Osteocyte (in vitro differentiated cells): ENCODE measurements around the gene APBA2. TPM values are rescaled to one million over a fixed set of nuclear protein-coding genes. Genes with fewer than 3 reads are reported as not detected.

ENCODE experiments used
- DNase-seq: peaks from one replicate; pipeline ENCODE4 v3.0.0; 2021; ENCODE audit warnings: mixed read lengths; ENCODE audit not compliant: unreplicated experiment; ENCODE audit errors: extremely low spot score
- H3K27ac Mint-ChIP-seq: one replicate; pipeline ENCODE4 v1.8.0; 2021; ENCODE audit warnings: mild to moderate bottlenecking, mixed read lengths; ENCODE audit not compliant: unreplicated experiment
- H3K27me3 Mint-ChIP-seq: one replicate; pipeline ENCODE4 v1.8.0; 2021; ENCODE audit warnings: mixed read lengths; ENCODE audit not compliant: unreplicated experiment
- H3K36me3 Mint-ChIP-seq: one replicate; pipeline ENCODE4 v1.8.0; 2021; ENCODE audit warnings: mixed read lengths; ENCODE audit not compliant: unreplicated experiment
- H3K4me1 Mint-ChIP-seq: one replicate; pipeline ENCODE4 v1.8.0; 2021; ENCODE audit warnings: mixed read lengths; ENCODE audit not compliant: unreplicated experiment
- H3K4me3 Mint-ChIP-seq: one replicate; pipeline ENCODE4 v1.8.0; 2021; ENCODE audit warnings: mild to moderate bottlenecking, moderate library complexity, mixed read lengths; ENCODE audit not compliant: unreplicated experiment
- H3K9me3 Mint-ChIP-seq: one replicate; pipeline ENCODE4 v1.8.0; 2021; ENCODE audit warnings: mixed read lengths; ENCODE audit not compliant: unreplicated experiment
- total RNA-seq: library from RNA; stranded (reverse); gene quantifications from 2 replicates; pipeline ENCODE4 v1.2.1, GENCODE V29; 2021
- TF ChIP-seq, protein P1 (sequence below): fragments of 200-600 bp; sonication (generic); IDR thresholded peaks from 2 replicates; pipeline ENCODE4 v1.5.0; 2021; ENCODE audit warnings: antibody characterized with exemption, mild to moderate bottlenecking, moderate library complexity

Gene APBA2
- total RNA-seq, 1 donor from 2014 or later = 23.5 TPM

DNA sequence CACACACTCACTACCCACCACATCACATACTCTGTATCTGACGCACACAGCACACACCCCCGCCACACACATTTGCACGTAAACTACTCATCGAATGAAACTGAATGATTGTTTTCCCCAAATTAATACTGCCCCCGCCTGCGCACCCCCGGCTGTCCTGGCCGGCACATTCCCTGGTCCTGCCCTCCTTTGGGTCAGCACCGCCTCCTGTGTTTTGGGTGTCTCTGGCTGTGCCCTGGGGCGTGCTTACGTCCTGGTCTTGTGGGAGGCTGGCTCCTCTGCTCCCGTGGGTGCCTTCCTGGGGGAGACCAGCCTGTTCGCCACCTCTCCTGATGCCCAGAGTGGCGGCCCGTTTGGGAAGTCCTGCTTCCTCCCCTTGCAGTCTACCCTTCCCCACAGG lies 30.2 kb downstream of the APBA2 start:
- Mint-ChIP-seq H3K9me3 (no peaks in the 10 kb centered on the region), H3K27me3 (no peaks in the 10 kb centered on the region), H3K4me3 (no peak overlapping the region), H3K4me1 (peaks cover 2% of the 10 kb centered on the region), H3K36me3 (no peaks in the 10 kb centered on the region), H3K27ac (no peak overlapping the region)
- TF ChIP-seq, protein P1, sequence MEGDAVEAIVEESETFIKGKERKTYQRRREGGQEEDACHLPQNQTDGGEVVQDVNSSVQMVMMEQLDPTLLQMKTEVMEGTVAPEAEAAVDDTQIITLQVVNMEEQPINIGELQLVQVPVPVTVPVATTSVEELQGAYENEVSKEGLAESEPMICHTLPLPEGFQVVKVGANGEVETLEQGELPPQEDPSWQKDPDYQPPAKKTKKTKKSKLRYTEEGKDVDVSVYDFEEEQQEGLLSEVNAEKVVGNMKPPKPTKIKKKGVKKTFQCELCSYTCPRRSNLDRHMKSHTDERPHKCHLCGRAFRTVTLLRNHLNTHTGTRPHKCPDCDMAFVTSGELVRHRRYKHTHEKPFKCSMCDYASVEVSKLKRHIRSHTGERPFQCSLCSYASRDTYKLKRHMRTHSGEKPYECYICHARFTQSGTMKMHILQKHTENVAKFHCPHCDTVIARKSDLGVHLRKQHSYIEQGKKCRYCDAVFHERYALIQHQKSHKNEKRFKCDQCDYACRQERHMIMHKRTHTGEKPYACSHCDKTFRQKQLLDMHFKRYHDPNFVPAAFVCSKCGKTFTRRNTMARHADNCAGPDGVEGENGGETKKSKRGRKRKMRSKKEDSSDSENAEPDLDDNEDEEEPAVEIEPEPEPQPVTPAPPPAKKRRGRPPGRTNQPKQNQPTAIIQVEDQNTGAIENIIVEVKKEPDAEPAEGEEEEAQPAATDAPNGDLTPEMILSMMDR = no peak
- DNase-seq = no peak

DNA sequence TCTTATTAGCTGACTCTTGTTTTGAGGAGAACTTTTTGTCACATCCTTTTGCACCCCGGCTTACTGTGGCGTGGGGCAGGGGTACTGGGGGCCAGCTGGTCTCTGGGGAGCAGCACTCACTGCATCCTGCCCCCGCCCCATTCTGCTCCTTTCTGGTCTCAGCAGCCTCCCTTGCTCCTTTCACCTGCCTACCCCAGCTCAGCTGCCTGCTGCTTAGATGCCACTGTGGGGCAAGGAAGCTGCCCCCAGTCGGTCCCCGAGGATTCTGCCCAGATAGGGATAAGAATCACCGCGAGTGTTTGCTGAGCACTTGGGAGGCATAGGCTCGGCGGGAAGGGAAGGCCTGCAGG lies 32.0 kb downstream of the APBA2 start:
- Mint-ChIP-seq H3K36me3 (no peaks in the 10 kb centered on the region), H3K27me3 (no peaks in the 10 kb centered on the region), H3K4me1 (peaks cover 2% of the 10 kb centered on the region), H3K4me3 (no peak overlapping the region), H3K27ac (no peak overlapping the region), H3K9me3 (no peaks in the 10 kb centered on the region)
- DNase-seq = no peak
- TF ChIP-seq, protein P1 = no peak

DNA sequence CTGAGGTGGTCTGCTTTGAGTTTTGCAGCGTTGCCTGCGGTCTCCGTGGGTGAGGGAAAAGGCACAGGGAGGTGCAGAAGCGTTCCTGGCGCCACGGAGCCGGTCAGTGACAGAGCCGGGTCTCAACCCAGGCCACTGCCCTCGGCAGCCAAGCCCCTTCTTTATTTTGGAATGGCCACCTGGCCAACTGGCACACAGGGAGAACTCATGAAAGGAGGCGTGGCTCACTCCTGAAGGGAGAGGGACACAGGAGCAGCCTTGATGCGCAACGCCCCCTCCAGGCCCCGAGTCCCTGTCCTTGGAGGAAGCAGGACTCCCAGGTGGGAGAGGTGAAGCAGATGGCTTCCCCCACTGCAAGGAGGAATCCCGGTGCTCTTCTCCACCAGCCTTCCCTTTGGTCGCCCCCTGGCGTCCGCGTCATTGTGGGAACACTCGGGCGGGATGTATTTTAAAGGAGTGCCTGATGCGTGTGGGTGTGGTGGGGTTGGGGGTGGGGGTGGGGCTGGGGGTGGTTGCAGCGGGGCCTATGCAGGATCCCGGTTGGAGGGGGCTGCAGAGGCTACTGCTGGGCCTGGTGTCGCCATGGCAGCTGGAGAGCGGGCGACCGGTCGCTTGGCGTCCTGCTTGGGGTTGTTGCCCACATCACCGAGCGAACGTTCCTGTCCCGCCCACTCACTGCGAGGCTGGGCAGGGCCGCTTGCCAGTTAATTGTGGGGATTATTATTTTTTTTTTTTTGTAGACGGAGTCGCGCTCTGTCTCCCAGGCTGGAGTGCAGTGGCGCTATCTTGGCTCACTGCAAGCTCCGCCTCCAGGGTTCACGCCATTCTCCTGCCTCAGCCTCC lies 32.6 kb downstream of the APBA2 start:
- DNase-seq = no peak
- peaks cover 2% of the 10 kb centered on the region for H3K36me3 Mint-ChIP-seq
- no peak overlapping the region for H3K27ac Mint-ChIP-seq
- TF ChIP-seq, protein P1 = no peak
- no peaks in the 10 kb centered on the region for H3K9me3 Mint-ChIP-seq
- H3K27me3 Mint-ChIP-seq = no peaks in the 10 kb centered on the region
- no peak overlapping the region for H3K4me3 Mint-ChIP-seq
- H3K4me1 Mint-ChIP-seq = peaks cover 2% of the 10 kb centered on the region

DNA sequence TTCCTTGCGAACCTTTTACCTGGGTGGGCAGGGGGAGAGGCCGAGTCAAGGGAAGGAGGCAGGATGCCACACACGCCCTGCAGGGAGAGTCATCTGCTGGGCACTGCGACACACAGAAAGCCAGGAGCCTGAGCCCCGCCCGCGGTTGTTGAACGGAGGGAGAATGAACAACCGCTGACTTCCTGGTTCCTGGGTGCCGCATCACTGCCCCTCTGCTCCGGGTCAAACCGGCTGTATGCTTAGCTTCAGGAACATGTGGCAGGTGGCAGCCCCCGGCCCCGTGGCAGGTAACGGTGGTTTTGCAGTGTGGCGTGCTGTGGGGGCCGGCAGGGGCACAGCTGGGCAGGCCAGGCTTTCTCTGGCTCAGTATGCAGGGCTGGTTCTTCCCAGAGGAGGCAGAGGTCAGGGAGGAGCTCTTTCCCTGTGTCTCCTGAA lies 33.4 kb downstream of the APBA2 start:
- Mint-ChIP-seq H3K36me3 (peaks cover 8% of the 10 kb centered on the region), H3K4me3 (no peak overlapping the region), H3K9me3 (no peaks in the 10 kb centered on the region), H3K4me1 (no peaks in the 10 kb centered on the region), H3K27me3 (no peaks in the 10 kb centered on the region), H3K27ac (no peak overlapping the region)
- no peak for DNase-seq
- TF ChIP-seq, protein P1 = no peak

DNA sequence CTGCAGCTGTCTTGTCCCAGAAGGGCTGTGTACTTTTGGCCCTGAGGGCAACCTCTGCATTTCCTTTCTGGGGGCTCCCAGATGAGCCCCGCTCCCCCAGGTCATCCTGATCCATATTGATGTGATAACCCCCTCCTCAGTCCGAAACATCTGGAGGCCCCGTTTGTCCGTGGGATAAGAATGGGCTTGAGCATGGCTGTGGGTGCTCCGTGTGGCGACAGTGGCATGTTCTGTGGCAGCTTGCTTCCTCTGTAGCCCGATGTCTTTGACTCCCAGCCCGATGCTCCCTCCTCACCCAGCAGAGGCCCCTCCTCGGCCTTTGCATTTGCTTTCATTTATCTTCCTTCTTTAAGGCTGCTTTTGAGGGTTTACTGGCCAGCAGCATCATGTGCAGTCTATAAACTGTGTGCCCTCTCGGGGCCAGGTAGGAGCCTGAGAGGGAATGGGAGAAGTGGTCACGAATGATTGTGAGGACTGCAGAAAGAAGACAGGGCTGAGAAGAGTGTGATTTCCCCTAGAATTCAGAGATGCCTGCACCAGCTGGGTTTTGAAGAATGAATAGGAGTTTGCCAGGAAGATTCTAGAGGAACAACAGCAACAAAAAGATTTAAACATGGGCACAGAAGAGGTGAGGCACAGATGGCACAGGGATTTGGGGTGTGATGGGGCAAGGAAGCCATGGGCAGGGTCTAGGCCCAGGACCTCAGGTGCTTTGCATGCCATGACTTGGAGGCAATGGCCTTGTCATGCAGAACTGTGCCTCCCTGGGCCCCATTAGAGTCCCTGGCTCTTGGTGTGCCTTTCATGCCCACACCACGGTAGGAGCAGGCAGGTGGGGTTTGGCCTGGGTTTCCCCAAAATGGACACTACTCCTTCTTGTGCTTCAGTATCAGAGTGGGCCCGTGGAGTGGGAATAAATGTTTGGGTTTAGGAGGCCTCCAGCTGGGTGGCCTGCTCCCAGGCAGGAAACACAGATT lies 34.2 kb downstream of the APBA2 start:
- no peaks in the 10 kb centered on the region for H3K4me1 Mint-ChIP-seq

More for the DNA sequence above, 34.2 kb downstream of the APBA2 start:
- Mint-ChIP-seq H3K27me3 (no peaks in the 10 kb centered on the region), H3K4me3 (no peak overlapping the region), H3K36me3 (peaks cover 9% of the 10 kb centered on the region), H3K9me3 (no peaks in the 10 kb centered on the region), H3K27ac (no peak overlapping the region)
- TF ChIP-seq, protein P1 = no peak
- no peak for DNase-seq
